Anterior cingulate cortex (tissue), 58 donors: ENCODE data around the gene NAPA.
A peak's percentile ranks its signal among the peaks of the same experiment; 100 is the strongest.

Source experiments
- DNase-seq, 58 donors: peaks; one replicate each; lab custom pipeline; 2025; lab: John Stamatoyannopoulos, UW

NAPA gene

DNA sequence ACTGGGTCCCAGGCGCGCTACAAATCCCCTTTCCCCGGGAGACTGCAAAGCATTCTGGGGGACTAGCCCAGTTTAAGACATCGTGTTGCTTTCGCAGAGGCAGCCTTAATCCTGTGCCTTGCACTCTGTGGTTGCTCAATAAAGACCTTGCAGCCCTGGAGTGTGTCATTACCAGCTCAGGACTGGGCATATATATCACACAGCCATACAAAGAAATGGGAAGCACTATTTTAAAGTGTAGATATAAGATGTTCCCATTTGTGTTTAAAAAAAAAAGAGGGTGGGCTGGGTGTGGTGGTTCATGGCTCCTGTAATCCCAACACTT, 11.1 kb downstream of the NAPA start:
- no peak for DNase-seq

GRCh38 chr19:47503130-47503825, 11.6 kb downstream of the NAPA start:
- DNase-seq, result no peak

DNA sequence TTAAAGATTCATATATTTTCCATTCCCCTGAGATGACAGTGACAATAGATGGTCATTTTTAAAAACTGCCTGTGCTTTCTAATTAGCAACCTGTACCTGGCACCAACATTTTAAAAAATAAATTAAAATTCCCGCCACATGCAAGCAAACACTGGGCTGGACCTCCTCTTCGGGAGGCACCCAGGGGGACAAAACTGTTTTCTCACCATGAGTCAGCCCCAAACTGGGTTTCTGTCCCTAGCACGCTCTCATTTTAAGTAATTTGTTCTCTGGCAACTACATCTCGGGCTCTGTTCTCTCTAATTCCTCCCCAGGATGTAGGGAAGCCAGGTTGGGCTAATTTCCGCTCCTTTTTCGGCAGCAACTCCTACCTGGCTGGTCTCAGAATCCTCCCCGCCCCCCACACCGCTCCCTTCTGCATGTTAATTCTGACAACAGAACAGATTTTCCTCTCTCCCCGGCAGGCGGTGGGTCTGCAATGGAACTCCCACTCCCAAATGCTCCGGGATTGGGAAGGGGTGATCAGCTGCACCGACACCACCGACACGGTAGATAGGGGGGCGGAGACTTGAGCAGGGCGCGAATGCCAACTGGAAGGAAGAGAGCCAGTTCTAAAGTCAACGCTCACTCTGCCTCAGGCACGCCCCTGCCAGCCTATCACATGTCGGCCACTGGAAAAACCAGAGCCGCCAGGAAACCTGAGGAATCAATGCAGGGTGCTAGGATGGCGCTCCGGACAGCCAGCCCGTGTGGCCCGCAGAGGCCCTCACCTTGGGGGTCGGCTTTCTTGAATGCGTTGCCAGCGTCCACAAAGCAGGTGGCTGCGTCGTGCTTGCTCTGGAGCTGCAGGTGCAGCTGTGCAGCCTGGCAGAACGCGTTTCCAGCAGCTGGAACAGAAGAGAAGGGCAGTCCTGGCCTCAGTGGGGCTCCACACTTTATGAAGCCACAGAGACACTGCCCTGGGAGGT, 14.7 kb downstream of the NAPA start:
- DNase-seq, result peak in 7 of 58 donors; percentile 14 to 49 (median 30)

DNA sequence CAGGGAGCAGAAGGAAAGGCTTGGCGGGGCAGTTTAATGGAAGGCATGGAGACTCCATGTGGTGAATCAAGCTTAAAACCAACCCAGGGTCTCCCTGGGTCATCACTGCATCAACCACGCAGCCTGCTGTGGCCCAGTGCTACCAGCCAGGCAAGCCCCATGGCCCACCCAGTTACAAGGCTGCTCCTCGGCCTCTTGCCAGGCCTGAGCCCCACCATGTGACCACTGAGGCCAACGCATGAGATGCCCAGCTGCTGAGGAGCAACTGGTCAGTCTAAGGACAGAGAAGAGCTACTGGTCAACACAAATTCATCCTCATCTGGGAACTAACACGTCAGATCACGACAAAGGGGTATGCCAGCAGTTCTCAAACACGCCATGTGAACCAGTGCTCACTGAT, 15.5 kb downstream of the NAPA start:
- DNase-seq, result no peak

GRCh38 chr19:47498561-47498960, 16.3 kb downstream of the NAPA start:
- no peak for DNase-seq

DNA sequence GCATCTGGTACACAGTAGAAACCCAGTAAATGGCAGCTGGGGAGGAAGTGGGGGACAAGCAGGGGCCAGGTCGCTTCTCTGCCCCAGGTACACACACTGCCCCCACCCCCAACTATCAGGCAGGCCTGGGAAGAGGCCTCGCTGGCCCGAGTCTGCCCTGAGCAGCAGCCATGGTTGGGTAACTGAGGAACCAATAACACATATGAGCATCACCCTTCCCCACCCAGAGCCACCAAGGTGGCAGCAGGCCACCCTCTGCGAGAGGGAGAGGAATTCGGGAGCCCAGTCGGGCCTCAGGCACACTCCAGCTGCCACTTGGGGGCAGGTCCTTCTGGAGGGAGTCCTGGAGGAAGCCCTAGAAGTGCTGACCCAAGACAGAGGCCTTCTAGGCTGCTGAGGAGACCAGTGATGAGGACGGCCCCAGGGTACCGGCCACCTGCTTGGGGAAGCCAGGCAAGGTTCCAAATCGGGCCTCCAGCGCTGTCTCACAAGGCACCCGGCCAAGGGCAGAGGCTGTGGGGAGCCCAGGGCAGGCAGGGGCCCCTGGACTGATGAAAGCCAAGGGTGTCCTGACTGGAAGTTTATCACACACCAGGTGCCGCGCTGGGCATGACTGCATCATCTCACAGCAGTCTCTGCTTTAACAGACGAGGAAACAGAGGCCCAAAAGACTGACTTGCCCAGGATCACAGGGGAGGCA, 16.9 kb downstream of the NAPA start:
- DNase-seq, result no peak

- DNase-seq, result peak in 23 of 58 donors; percentile 13 to 67 (median 29)
Measured at GRCh38 chr19:47497050-47497766, 17.7 kb downstream of the NAPA start.

DNA sequence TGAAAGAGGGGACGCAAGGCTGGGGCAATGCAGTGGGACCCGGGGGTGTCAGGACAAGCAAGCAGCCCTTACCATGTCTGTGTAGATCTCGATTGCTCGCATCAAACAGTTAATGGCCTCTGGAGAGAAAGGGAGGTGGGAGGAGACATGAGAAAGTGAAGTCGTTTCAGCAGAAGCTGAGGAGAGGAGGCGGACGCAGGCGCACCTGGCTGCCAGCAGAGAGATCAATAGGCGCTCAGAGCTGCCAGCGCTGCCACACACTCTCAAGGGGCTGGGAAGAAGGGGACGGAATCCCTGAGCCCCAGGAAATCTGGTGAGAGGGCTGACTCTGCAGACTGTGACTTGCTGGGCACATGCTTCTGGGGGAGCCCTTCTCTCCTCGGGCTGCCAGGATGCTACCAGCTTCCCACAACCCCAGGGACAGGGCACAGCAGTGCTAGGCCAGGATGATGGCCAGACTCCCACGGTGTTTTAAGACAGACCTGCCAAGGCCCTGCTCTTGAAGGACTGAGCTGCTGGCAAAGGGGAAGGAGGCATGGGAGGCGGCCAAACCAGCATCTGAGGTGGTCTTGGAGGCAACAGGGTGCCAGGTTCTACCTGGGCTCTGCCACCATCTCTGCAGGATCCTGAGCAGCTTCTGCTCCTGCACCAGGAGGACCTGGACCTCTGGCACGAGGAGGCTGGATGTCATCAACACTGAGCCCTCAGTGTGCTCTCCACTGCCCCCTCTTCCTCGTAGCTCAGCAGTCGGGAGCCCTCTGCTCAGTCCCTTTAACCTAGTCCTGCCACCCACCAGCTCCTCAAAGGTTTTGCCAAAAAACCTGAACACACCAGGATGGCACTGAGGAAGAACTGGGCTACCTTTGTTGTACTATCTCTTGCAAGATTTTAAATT, 19.1 kb downstream of the NAPA start:
- DNase-seq, result peak in 30 of 58 donors; percentile 15 to 64 (median 40)

GRCh38 chr19:47494729-47495128, 20.1 kb downstream of the NAPA start:
- DNase-seq, result no peak

DNA sequence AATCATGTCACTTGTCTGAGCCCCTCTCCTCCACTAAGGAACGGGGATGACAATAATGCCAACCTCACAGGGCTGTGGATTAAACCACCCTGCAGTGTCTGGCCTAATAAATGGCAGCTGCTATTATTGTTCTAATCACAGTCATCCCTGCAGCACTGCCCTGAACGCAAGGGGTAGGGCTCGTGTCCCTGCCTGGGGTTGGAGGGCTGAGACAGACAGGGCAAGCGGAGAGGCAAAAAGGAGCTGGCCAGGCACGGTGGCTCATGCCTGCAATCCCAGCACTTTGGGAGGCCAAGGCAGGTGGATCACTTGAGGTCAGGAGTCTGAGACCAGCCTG, 20.7 kb downstream of the NAPA start:
- DNase-seq, result no peak

DNA sequence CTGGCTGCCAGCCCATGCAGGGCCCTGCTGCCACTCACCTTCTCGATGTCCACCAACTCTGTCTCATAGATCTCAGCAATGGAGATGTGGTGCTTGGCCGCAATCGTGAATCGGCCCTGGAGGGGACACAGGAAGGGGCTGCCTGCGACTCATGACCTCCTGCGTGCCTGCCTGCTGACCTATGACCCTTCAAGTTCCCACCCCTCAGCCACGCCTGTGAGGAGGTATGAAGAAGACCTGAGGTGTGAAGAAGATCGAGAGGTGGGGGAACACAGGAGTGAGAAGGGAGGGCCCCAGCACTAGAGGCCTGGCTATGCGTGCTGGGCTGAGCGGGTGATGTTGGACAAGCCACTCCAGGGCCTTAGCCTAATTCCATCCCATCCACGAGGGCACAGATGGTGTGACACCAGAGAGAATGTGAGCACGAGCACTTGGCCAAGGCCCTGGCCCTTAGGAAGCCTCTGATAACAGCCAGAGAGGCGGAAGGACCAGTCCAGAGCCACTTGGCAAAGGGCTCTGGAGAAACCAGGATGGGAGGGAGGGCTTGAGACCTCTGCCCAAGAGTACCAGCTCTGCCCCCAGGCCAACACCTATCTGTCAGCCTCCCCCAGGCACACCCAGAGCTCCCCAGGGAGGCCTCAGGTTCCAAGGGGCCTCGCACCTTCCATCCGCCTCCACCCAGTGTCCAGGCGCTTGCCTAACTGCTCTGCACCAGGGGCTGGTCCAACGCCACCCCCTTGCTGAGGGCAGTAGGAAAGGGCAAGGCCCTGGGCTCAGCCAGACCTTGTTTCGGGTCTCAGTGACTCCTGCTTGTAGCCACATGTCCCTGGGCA, 21.3 kb downstream of the NAPA start:
- no peak for DNase-seq

- DNase-seq, result peak in 21 of 58 donors; percentile 11 to 78 (median 53)
Measured at GRCh38 chr19:47492571-47493377, 22.1 kb downstream of the NAPA start.

DNA sequence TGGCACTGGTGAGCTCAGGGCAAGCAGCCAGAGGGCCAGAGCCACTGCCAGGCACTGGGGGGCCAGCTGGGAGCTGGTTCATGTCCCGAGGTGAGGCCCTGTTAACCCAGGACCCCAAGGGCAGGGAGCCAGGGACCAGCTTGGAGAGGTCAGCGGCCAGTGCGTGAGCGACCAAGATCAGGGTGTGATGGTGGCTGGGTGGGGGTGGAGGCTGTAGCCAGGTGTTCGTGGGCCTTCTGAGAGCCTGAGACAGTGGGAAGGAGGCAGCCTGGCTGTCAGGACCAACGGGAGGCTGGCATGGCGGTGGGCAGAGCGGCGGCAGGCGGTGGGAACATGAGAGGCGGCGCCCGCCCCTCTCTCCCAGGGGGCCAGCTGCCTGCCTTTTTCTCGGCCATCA, 22.7 kb downstream of the NAPA start:
- peak in 6 of 58 donors; percentile 54 to 73 (median 64) for DNase-seq

GRCh38 chr19:47491358-47492136, 23.3 kb downstream of the NAPA start:
- no peak for DNase-seq

DNA sequence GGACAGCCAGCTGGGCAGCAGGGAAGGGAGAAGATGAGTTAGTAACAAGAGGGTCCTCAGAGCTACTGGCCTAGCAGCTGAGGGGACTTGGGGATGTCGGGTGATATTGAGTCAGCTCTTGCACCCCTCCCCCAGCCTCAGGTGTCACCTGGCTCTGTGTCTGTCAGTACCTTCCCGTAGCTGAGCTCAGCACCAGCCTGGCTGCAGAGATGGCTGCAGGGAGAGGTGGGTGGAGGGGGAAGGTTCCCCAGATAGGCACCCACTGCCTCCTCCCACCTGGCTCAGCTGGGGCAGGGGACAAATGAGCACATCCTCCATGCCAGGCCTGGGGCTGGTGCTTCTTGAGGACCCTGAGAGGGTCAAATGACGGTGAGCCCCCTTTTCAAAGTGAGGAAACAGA, 24.0 kb downstream of the NAPA start:
- DNase-seq, result no peak

DNA sequence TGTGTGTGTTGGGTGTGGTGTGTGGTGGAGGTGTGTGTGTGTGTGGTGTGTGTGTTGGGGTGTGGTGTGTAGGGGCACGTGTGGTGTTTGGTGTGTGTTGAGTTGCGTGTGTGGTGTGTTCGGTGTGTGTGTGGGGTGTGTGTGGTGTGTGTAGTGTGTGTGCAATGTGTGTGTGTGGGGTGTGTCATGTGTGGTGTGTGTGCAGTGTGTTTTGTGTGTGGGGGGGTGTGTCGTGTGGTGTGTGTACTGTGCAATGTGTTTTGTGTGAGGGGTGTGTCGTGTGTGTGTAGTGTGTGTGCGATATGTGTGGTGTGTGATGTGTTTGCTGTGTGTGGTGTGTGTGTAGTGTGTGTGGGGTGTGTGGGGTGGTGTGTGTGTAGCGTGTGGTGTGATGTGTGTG, 24.8 kb downstream of the NAPA start:
- DNase-seq, result no peak
